C4-2B (cell line): ENCODE results near the gene SEMA5A.

Experiments
- CTCF ChIP-seq: fragments of 450-650 bp; conservative IDR thresholded peaks from 2 replicates; pipeline ENCODE4 v1.5.1; 2017; ENCODE audit warnings: mild to moderate bottlenecking
- ZFX ChIP-seq: fragments of 450-650 bp; IDR thresholded peaks from 2 replicates; pipeline ENCODE4 v1.6.1; 2017

GRCh38 chr5:9479990-9480389 is 65.9 kb downstream of the SEMA5A start:
- TF ChIP-seq CTCF = no peak
- no peak for TF ChIP-seq ZFX
